Activated T-cell treated with anti-CD3 and anti-CD28 coated beads for 48 hours (primary cell): Measurements from ENCODE around the gene CYB5R2.
"Not testable (repeated sequence)": the region's sequence is repeated elsewhere in the genome, so short reads cannot be mapped to it uniquely, and the experiment has no call there.

Source experiments
- DNase-seq: peaks from one replicate; pipeline ENCODE4 v3.0.0-alpha.2; 2020; ENCODE audit warnings: low read depth

CYB5R2 gene

DNA sequence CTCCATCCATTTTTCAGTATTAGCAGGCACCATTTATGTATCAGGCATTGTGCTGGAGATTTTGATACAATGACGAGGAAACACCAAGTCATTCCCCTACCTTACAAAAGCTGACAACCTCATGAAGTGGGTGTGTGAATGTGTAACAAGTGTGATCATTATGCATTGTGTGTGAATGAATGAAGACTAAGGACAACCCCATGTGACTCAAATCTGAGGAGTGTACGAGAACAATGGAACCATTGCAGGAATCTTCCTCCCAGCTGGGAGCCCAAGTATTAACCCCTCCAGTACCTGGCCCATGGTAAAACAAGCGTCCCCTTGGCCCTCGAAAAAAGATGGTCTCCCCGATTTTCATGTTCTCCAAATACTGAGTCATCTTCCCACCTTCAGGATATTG lies 4.4 kb downstream of the CYB5R2 start:
- no peak for DNase-seq

DNA sequence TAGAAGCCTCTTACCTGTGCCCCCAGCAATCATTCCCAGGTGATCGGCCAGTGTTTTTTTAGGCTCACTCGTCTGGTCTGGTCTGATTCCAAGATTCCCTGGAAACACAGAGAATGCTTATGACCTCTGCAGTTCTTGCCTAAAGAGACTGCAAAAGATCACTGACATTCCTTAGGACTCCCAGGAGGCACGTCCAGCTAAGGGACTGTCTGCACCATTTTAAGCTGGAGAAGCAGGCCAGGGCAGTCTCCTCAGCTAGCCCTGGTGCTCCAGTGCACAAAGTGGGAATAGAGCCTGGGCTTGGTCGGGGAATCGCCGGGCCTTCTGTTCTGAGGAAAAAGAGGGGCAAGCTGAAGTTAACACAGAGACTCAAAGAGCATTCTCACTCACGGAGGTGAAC lies 4.8 kb downstream of the CYB5R2 start:
- DNase-seq: no peak

DNA sequence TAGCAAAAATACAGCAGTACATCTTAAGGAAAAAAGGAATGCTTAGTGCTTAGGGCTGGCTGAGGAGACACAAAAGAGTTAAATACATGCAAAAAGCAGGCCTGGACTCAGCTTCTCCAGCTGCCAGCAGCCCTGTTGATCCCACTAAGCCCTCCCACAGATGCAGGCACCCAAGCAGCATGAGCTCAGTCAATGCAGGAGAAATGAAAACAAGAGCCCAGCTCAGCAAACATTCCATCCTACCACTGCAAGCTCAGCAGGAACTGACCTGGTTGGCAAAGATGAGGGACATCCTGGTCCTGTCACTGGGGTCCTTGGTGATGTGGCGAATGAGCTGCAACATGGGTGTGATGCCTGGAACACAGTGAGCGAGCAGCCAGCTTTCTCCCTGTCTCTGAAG lies 5.8 kb downstream of the CYB5R2 start:
- no peak for DNase-seq

DNA sequence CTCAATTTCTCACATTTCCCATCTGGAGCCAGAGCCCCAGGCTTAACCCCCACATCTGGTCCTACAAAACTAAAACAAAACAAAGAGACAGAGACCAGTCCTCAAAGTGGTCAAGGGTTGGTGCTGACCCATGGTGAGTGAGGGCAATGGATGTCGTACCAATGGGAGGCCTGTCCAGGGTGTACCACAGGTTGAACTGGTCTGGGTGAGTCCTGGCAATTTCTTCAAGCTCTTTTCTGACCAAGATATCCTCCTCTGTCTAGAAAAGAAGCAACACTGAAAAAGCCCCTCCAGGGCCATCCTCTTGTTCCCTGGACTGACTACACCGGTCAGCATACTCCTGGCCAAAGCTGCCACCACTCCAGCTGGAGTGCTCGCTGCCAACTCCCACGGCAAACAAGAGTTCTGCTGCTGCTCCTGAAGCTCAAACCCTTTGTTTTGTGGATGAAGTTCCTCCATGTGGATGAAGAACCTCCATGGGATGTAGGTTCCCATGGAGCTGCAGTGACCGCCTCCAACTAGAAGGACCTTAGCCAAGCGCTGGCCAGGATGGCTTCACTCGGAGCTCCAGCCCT lies 6.9 kb downstream of the CYB5R2 start:
- no peak for DNase-seq

DNA sequence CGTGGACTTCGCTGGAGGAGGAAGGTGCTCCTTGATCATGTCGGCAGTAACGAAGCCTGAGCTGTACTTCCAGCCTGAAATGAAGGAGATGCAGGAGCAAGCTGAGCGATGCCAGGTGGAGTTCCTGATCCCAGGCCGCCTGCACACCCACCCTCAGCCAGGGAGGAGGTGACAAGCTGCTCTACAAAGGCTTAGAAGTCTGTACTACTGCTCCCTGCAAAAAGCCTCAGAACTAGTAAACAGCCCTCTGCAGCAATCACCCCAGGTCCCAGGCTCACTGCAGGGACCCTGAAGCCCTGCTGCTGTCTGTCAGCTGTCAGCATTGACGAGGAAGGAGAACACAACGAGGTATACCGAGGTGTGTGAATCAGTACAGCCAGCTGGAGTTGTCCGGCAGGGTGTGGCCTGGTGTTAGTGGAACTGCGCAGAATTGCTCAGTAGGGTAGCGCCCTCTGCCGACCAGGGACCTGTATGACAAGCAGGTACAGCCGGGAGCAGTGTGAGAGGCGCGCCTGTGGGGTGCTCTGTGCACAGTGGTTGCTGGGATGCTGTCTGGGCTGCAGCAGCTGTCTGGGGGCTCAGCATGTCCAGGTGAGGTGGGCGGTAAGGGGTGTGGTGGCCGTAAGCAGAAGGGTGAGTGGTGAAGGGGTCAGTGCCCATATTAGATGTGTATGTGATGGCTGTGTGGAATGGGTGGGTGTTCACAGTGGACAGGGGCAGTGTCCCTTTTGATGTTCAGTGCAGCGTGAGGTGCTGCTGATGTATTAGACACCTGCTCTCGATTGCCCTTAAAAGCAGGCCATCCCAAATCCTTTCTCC lies 7.6 kb downstream of the CYB5R2 start:
- DNase-seq: peak; percentile 74

DNA sequence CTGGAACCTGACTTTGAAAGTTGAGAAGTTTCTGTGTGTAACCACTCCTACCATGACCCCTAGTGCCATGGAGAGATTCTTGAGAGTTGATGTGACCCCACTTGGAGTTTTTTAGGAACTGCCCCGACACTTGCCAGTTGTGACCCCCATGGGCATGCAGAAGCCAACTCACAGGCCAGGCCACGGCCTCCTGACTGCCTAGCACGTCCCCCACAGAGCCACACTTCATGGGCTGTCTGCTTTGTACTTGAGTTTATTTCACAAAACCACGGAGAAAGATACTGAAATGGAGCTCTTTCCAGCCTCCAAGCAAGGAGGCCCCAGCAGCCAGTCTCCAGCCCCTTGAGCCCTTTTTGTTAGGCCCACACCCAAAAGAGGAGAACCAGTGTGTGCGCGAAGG lies 8.4 kb downstream of the CYB5R2 start:
- DNase-seq: no peak

DNA sequence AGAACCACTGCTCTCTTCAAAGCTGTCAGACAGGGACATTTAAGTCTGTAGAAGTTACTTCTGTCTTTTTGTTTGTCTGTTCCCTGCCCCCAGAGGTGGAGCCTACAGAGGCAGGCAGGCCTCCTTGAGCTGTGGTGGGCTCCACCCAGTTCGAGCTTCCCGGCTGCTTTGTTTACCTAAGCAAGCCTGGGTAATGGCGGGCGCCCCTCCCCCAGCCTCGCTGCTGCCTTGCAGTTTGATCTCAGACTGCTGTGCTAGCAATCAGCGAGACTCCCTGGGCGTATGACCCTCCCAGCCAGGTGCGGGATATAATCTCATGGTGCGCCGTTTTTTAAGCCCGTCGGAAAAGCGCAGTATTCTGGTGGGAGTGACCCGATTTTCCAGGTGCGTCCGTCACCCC lies 9.8 kb downstream of the CYB5R2 start:
- DNase-seq: not testable (repeated sequence)

DNA sequence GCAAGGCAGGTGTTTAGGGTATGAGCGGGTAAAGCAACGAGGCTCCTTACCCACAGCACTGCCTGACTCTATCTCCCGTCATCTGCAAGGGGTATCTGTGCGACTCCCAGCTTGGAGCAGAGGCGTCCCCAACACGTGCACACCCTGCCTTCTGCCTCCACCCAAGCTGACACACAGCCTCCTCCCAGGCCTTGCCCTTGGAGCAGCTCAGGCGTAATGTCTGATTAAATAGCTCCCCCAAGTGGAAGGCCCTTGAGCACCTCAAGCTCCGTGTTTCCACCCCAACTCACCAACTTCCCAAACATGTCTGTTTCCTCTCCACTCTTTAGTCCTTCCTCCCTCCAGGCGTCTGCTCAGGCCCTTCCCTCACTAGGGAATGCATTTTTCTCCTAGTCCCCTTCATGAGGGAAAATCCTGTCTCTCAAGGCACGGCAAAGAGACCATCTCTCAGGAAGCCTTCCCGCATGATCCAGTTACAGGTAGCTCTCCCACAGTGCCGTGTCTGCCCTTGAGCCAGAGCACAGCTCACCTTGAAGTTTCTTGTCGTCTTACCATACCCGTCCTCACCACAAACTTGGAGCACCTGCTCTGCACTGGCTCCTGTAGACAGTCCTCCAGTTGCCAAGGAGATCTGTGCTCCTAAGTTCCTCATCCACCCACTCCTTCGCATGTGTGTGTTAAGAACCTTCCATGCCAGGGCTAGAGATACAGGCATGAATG lies 15.8 kb downstream of the CYB5R2 start:
- no peak for DNase-seq

DNA sequence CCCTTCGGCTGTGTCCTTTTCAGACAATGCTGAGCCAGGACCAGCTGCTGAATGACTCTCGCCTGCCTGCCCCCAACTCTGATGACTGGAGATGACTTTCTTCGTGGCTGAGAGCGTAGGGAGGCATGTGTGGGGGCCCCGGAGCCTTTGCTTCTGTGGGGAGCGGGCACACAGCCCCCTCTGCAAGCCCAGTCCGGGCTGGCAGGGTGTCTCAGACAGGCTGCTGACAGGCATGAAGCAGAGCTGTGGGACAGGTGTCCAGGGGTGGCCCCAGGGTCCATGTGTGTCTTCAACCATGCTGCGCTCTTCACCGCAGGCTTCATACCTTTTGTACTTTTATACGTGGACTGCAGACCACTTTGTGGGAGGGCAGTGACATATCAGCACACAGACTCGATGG lies 16.6 kb downstream of the CYB5R2 start:
- DNase-seq: no peak

DNA sequence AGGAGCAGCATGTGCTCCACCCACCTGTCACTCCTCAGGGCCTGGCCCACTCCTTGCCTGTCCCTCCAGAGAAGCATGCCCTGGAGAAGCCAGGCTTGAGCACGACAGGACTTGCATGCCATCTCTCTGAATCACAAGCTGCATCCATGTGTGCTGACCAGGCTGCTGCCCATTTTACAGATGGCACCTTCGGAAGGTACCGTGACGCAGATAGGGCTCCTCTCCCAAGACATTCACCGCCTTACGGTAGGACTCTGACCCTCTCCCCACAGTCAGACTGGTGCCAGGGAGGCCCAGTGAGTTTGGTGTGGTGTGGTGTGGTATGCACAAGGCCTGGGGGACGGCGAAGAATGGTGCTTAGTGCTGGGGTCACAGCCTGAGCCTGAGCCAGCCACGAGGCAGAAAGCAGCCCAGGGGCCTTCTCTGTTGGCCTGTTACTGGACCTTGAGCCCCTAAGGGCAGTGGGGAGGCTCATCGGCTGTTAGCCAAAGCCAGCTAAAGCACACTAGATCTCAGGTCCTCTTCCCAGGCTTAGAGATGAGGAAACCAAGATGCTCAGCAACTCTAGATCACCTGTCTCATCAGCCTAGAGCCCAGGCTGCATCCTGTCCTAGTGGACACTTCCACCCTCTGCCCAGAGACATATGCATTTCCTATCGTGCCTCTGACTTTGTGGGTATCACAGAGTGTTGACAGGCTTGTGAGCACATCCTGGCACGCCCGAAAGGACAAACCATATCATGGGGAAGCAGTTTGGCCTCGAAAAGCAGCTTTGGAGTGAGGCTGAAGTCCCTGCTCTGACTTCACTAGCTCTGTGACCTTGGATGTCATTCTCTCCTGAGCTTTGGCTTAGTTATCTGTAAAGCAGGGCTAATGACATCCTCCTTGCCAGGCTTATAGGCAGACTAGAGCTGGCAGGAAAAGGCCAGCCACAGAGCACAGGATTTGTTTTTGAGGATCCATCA lies 17.8 kb downstream of the CYB5R2 start:
- DNase-seq: no peak

DNA sequence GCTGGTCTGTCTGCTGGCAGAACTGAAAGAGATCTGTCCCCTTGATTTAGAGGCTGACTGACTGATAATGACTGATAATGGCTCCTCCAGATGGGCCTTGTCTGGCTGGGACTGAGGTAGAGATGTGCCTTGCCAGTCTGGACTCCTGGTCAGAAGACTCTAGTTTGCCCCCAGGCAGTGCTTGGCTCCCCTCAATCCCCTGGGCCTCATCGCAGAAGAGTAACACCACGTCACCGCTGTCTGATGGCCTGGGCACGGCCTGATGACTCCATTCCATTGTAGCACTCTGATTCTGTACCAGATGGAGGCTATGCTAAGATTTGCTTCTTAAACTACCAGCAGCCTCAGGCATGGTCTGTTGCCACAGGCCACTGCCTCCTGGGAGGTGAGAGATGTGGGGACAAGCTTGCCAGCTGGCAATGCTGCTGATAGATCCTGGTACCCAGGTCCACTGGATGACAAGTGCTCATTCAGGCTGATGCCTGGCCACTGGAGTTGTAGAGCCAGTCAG lies 19.1 kb downstream of the CYB5R2 start:
- no peak for DNase-seq

DNA sequence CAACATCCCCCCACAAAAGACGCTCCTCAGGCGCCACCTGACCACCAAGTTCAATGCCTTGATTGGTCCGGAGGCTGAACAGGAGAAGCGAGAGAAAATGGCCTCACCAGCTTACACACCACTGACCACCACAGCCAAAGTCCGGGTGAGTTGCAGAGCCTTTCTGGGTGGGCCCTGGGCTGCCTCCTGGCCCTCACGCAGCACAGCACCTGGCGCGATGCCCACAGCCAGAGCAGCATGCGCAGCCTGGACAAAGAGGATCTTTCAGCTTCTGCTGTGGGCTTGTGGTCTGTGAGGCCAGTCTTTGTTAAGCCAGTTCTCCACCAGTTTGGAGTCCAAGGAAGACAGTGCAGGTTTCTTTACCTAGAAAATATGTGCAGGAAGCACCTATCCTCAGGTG lies 21.6 kb downstream of the CYB5R2 start:
- DNase-seq: no peak

DNA sequence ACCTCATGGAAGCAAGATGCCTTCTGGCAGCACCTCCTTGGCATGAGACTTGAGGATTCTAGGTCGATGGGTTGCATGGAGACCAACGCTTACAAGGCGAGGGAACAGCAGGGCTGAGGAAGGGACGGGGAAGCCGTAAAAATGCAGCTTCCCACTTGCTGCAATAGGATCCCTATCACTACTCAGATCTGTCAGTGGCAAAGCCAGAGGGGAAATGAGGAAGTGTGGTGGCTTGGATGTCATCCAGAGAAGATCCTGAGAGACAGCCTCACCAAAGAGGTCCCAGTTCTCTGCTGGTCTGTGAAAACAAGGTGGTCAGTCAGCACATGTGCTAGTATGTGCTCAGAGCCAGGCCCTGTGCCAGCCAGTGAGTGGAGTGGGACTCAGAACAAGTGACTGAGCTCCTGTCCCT lies 22.2 kb downstream of the CYB5R2 start:
- no peak for DNase-seq

DNA sequence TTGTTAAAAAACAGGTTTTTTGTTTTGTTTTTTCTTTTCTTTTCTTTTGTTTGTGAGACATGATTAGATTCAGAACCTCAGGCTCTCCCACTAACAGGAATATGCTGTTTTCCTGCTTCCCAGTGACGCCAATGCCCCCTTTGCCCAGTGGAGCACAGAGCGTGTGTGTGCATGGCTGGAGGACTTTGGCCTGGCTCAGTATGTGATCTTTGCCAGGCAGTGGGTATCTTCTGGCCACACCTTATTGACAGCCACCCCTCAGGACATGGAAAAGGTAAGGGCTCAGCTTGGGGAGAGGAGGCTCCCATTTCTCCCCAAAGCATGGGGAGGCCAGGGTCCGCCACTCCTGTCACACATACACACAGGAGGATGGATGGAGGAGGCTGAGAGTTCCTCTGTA lies 25.0 kb downstream of the CYB5R2 start:
- no peak for DNase-seq

DNA sequence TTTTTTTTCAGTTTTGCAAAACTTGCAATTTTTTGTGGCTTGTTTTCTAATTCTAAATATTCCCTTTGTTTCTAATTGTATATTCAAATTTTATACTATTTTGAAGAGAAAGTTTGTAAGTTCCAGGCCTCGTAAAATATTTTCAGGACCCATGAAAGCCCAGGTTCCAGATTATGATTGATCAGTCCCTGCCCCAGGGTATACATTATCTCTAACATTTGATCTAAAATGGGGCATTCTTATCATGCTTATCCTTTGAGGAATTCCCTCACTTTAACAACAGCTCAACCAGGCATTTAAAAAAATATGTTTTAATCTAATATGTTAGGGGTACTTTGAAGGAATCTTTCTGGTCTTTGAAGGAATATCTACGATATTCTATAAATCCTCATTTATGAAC lies 26.4 kb downstream of the CYB5R2 start:
- DNase-seq: no peak

DNA sequence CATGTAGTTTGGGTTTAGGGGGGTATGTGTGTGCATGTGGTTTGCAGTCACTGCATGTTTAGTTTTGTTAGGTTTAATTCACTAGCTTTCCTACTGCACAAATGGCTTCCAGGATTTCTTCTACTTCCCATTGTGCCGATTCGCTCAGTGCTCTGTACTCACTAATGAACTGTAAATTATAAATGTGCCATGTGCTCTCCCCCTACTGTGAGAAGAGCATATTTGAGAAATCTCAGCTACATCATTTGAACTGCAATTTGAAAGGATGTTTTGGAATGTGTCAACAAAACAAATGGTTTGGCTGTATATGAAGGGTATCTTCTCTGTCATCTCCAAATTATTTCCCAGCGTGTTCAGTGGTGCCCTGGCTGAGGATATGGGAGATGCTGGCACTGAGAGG lies 28.1 kb downstream of the CYB5R2 start:
- DNase-seq: no peak

DNA sequence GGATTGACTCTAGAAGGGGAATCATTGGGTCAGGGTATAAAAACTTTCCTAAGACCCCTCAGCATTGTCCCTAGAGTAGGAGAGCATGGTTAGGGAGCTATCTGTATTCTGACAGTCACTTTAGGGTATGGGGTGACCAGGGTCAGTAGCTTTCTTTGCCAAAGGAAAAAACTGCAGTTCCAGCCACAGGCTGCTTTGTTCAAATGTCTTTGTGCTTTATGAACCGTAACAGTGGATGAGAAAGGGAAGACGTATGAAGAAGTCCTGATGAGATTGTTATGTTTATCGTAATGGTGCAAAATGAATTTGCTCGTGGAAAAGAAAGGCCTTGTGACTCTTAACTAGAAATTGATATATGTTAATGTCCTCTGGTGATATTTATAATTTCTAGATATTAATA lies 30.0 kb downstream of the CYB5R2 start:
- DNase-seq: no peak

DNA sequence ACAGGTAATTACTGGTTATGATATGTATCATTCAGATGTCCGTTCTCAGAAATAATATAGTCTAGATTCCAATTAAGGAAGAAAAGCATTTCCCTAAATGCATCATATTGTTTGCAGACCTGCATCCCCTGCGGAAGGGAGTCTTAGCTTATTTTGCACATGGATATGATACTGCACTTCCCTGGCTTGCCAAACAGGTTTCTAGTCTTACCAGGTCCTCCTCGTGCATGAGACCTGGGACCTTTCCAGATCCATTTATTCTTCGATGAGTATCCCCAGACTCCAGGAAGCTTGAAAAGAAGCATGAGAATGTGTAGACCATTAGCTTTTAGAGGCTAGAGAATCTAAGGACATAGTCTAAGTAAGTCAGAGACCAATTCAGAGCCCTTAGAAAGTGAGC lies 30.6 kb downstream of the CYB5R2 start:
- DNase-seq: no peak

DNA sequence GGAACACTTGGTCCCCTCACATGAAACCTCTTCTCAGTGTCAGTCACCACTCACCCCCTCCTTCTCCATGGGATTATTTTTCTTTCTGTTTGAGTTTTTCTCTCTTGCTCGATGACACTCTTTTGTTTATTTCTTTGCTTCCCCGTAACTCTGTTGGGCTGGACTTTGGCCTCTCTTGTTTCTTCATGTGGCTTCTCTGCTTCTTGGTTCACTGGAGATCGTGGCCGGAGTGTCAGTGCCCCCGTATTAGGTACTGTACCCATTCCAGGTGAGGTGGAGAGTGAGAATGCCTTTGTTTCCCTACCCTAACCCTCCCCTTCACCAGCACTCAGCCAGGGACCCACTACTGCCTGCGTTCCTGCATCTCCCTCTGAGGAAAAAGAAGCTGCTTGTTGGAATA lies 32.5 kb downstream of the CYB5R2 start:
- DNase-seq: no peak

DNA sequence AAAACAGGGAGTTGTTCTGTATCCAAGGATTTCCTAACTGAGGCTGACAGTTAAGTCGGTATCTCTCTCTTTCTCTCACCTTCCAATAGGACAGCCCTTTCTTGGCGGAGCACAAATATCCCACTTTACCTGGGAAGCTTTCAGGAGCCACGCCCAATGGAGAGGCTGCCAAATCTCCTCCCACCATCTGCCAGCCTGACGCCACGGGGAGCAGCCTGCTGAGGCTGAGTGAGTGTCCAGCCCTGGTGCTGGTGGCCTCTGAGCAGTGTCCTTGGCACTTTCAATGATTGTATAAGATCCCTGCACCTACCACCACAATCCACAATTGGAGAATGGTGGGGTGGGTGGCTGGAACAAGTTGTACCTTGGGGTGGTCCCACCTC lies 33.7 kb downstream of the CYB5R2 start:
- no peak for DNase-seq

DNA sequence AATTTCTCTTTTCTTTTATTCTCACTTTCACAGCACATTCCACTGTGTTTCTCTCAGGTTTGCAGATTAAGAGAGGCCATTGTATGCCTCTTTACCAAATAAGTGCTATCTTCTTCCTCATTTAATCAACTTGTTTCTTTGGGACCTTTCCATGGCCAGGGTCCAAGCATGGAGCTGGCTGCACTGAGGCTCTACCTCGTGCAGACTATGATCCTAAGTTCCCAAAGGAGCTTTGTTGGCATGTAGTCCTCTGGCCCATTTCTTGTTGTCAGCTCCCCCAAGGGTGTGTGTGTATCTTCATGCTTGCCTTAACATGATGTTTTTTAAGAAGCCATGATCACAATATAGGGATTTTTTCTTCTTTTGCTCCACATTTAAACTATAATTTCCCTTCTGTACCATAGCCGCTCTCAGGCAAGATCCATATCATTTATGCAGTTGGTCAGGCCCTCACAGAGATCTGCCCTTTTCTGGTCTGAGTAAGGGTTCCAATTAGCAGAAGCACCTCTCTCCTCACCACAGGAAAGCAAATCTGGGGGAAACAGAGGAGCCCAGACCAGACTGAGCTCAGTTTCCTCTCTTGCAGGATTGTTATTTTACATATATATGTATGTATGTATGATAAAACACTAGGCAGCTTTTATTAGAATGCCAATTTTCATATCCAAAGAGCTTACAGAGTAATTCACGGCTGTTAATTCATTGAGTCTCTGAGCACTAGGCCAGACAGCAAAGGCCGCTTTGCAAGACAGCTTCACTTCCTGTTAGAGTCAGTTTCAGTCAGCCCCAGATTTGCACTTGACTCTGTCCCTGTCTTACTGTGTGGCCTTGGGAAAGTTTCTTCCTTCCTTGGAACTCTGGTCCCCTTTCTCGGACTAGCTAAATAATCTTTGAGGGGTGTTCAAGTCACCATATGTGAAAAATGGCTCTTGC lies 34.3 kb downstream of the CYB5R2 start:
- no peak for DNase-seq
